SU-DHL-6 (cell line): Measurements from ENCODE around the gene GALNT12.

Source experiments
- H2AFZ ChIP-seq: fragments of 200-600 bp; sonication (generic); 2 replicates; pipeline ENCODE4 v1.6.1; 2014; ENCODE audit warnings: low read depth, mild to moderate bottlenecking, moderate library complexity, mixed read lengths, antibody characterized with exemption, low read length; ENCODE audit not compliant: severe bottlenecking
- H3F3A ChIP-seq: fragments of 200-600 bp; shearing (Covaris generic); 2 replicates; pipeline ENCODE4 v1.6.0; 2016; ENCODE audit warnings: antibody characterized with exemption, mild to moderate bottlenecking; ENCODE audit not compliant: insufficient read depth
- H3K27ac ChIP-seq: fragments of 200-600 bp; sonication (generic); 2 replicates; pipeline ENCODE4 v1.5.1; 2016; ENCODE audit warnings: low read depth, mild to moderate bottlenecking, low read length, moderate library complexity, mixed read lengths
- H3K27me3 ChIP-seq: fragments of 200-600 bp; sonication (generic), shearing (Covaris generic); 2 replicates; pipeline ENCODE4 v1.6.0; 2014; ENCODE audit warnings: mild to moderate bottlenecking, low read length
- H3K36me3 ChIP-seq: fragments of 200-600 bp; sonication (generic); 2 replicates; pipeline ENCODE4 v1.6.1; 2014; ENCODE audit warnings: mild to moderate bottlenecking, low read length, mixed read lengths
- H3K4me2 ChIP-seq: fragments of 300-600, 200-600 bp; shearing (Covaris generic), sonication (generic); 2 replicates; pipeline ENCODE4 v1.6.0; 2014; ENCODE audit warnings: low read length, low read depth, mild to moderate bottlenecking; ENCODE audit not compliant: poor library complexity, severe bottlenecking
- H3K4me3 ChIP-seq: fragments of 200-600 bp; sonication (generic); 2 replicates; pipeline ENCODE4 v1.5.1; 2014; ENCODE audit warnings: antibody characterized with exemption, low read length, mild to moderate bottlenecking, mixed read lengths; ENCODE audit not compliant: insufficient read depth, poor library complexity, severe bottlenecking
- H3K79me2 ChIP-seq: fragments of 200-600 bp; sonication (generic); 2 replicates; pipeline ENCODE4 v1.6.1; 2014; ENCODE audit warnings: mild to moderate bottlenecking, low read length, moderate library complexity; ENCODE audit not compliant: insufficient read depth
- H3K9ac ChIP-seq: fragments of 200-600 bp; sonication (generic); 2 replicates; pipeline ENCODE4 v1.7.0; 2014; ENCODE audit warnings: mild to moderate bottlenecking, low read length
- H3K9me2 ChIP-seq: fragments of 200-600 bp; sonication (generic); replicated peaks from 2 replicates; pipeline ENCODE4 v1.6.1; 2014; ENCODE audit warnings: low read length; ENCODE audit not compliant: insufficient read depth
- H3K9me3 ChIP-seq: fragments of 200-600 bp; sonication (generic); 2 replicates; pipeline ENCODE4 v1.6.1; 2014; ENCODE audit warnings: low read length, mixed read lengths; ENCODE audit not compliant: insufficient read depth
- H4K20me1 ChIP-seq: fragments of 200-600 bp; sonication (generic); 2 replicates; pipeline ENCODE4 v1.6.1; 2014; ENCODE audit warnings: low read depth, mild to moderate bottlenecking, antibody characterized with exemption, low read length, moderate library complexity, mixed read lengths
- CTCF ChIP-seq: fragments of 200-600 bp; sonication (generic); IDR thresholded peaks from one replicate; pipeline ENCODE4 v1.5.1; 2017; ENCODE audit warnings: antibody characterized with exemption, mild to moderate bottlenecking, low read length, moderate library complexity; ENCODE audit not compliant: insufficient read depth, poor library complexity, severe bottlenecking
- EZH2phosphoT487 ChIP-seq: fragments of 200-600 bp; sonication (generic), shearing (Covaris generic); conservative IDR thresholded peaks from 2 replicates; pipeline ENCODE4 v1.6.1; 2018; ENCODE audit warnings: mild to moderate bottlenecking, antibody characterized with exemption, low read length, moderate library complexity, mixed read lengths

Gene GALNT12

GRCh38 chr9:98874721-98875255 is 67.3 kb downstream of the GALNT12 start:
- no peaks in the 10 kb centered on the region for H3F3A ChIP-seq
- H4K20me1 ChIP-seq, result no peaks in the 10 kb centered on the region
- H2AFZ ChIP-seq, result no peak overlapping the region
- no peak overlapping the region for H3K9ac ChIP-seq
- no peaks in the 10 kb centered on the region for H3K36me3 ChIP-seq
- H3K4me2 ChIP-seq, result no peak overlapping the region
- TF ChIP-seq CTCF (no peak), EZH2phosphoT487 (no peak)
- H3K27ac ChIP-seq, result no peak overlapping the region
- no peaks in the 10 kb centered on the region for H3K9me2 ChIP-seq
- H3K4me3 ChIP-seq, result no peak overlapping the region
- H3K79me2 ChIP-seq, result no peaks in the 10 kb centered on the region
- no peaks in the 10 kb centered on the region for H3K9me3 ChIP-seq
- no peaks in the 10 kb centered on the region for H3K27me3 ChIP-seq

GRCh38 chr9:98875536-98875935 is 68.1 kb downstream of the GALNT12 start:
- Histone ChIP-seq H3K4me3 (no peak overlapping the region), H3K36me3 (no peaks in the 10 kb centered on the region), H3K9me2 (no peaks in the 10 kb centered on the region), H3K9me3 (no peaks in the 10 kb centered on the region), H3K79me2 (no peaks in the 10 kb centered on the region), H3F3A (no peaks in the 10 kb centered on the region), H3K27me3 (no peaks in the 10 kb centered on the region), H3K27ac (no peak overlapping the region), H2AFZ (no peak overlapping the region), H3K4me2 (no peak overlapping the region), H4K20me1 (no peaks in the 10 kb centered on the region), H3K9ac (no peak overlapping the region)
- TF ChIP-seq EZH2phosphoT487, result no peak
- TF ChIP-seq CTCF, result no peak

- Histone ChIP-seq H2AFZ (no peak overlapping the region), H3K36me3 (no peaks in the 10 kb centered on the region), H3F3A (no peaks in the 10 kb centered on the region), H3K27ac (no peak overlapping the region), H3K9me2 (no peaks in the 10 kb centered on the region), H3K4me2 (no peak overlapping the region), H3K9me3 (no peaks in the 10 kb centered on the region), H3K9ac (no peak overlapping the region), H3K4me3 (no peak overlapping the region), H3K27me3 (no peaks in the 10 kb centered on the region), H3K79me2 (no peaks in the 10 kb centered on the region), H4K20me1 (no peaks in the 10 kb centered on the region)
- TF ChIP-seq CTCF (no peak), EZH2phosphoT487 (no peak)
Measured at GRCh38 chr9:98877311-98877710, 69.8 kb downstream of the GALNT12 start.
